ENCODE data around the gene UNC5B.

UNC5B gene

DNA sequence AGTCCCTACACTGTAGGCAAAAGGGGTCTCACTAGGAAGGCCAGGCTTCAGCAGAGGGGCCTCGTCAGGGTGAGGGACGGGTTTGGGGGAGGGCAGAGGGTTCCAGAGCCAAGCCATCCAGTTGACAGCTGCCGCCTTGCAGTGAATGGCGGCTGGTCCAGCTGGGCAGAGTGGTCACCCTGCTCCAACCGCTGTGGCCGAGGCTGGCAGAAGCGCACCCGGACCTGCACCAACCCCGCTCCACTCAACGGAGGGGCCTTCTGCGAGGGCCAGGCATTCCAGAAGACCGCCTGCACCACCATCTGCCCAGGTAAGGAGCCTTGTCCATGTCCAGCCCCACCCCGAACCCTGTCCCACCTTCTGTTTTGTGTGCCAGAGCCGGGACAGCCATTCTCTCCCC lies 75.1 kb downstream of the UNC5B start:
- no peaks in the 10 kb centered on the region for H3K4me1 ChIP-seq (ENCODE audit: control insufficient read depth, insufficient read depth, low read length, poor library complexity, severe bottlenecking)
- no peak overlapping the region for H3K4me3 ChIP-seq (ENCODE audit: insufficient read depth, low read depth, low read length, poor library complexity, severe bottlenecking)
- no peaks in the 10 kb centered on the region for H3K9me3 ChIP-seq (ENCODE audit: control insufficient read depth, low read length)
- DNase-seq = no peak
- H3K36me3 ChIP-seq (ENCODE audit: control insufficient read depth, insufficient read depth, low read length) = no peaks in the 10 kb centered on the region
- H3K27ac ChIP-seq (ENCODE audit: insufficient read depth, low read length, poor library complexity, severe bottlenecking) = no peak overlapping the region
- H3K27me3 ChIP-seq (replicated peaks; ENCODE audit: control insufficient read depth, insufficient read depth, low read length, poor library complexity, severe bottlenecking) = no peaks in the 10 kb centered on the region

DNA sequence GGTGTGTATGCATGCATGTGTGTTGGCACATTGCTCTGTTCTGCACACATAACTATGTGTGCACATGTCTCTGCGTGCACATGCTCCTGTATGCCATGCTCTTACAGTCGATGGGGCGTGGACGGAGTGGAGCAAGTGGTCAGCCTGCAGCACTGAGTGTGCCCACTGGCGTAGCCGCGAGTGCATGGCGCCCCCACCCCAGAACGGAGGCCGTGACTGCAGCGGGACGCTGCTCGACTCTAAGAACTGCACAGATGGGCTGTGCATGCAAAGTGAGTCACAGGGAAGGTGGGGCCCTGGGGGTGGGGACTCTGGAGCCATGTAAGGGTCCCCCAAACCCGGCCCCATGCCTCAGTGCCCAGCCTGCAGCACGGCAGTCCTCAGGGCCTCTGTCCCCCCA lies 76.1 kb downstream of the UNC5B start:
- DNase-seq = no peak
- H3K9me3 ChIP-seq (ENCODE audit: control insufficient read depth, low read length) = no peaks in the 10 kb centered on the region
- H3K36me3 ChIP-seq (ENCODE audit: control insufficient read depth, insufficient read depth, low read length) = no peaks in the 10 kb centered on the region
- H3K27me3 ChIP-seq (replicated peaks; ENCODE audit: control insufficient read depth, insufficient read depth, low read length, poor library complexity, severe bottlenecking) = no peaks in the 10 kb centered on the region
- no peaks in the 10 kb centered on the region for H3K4me1 ChIP-seq (ENCODE audit: control insufficient read depth, insufficient read depth, low read length, poor library complexity, severe bottlenecking)
- H3K27ac ChIP-seq (ENCODE audit: insufficient read depth, low read length, poor library complexity, severe bottlenecking) = no peak overlapping the region
- H3K4me3 ChIP-seq (ENCODE audit: insufficient read depth, low read depth, low read length, poor library complexity, severe bottlenecking) = no peak overlapping the region

DNA sequence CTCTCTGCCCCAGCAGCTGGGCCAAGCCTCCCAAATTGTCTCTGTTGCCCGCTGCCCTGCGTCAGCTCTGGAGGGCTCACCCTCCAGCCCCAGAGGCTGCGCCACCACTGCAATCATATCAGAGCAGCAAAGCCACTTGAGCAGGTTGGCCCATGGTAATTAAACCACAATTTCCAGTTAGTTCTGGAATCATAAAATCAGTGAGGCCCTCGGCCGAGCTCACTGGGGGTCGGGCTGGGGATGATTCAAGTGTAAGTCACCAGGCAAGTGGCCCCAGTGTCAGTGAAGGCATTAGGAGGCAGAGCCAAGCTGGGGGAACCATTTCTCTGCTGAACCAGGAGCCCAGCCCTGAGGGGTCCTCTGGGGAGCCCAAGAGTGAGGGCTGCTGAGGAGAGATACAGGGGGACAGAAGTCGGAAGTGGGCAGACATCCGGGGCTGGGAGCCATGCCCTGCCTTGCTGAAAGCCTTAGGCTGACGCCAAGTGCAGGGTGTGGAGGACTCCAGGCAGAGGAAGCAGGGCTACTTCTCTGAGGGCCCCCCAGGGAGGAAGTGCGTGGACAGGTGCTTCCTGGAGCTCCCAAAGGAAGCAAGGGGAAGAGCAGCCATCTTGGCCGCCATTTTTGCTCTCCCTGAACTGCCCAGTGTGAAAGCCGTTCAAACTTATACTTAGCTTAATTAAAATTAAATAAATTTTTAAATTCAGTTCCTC lies 77.2 kb downstream of the UNC5B start:
- no peaks in the 10 kb centered on the region for H3K4me1 ChIP-seq (ENCODE audit: control insufficient read depth, insufficient read depth, low read length, poor library complexity, severe bottlenecking)
- H3K27me3 ChIP-seq (replicated peaks; ENCODE audit: control insufficient read depth, insufficient read depth, low read length, poor library complexity, severe bottlenecking) = no peaks in the 10 kb centered on the region
- no peak overlapping the region for H3K4me3 ChIP-seq (ENCODE audit: insufficient read depth, low read depth, low read length, poor library complexity, severe bottlenecking)
- no peak overlapping the region for H3K27ac ChIP-seq (ENCODE audit: insufficient read depth, low read length, poor library complexity, severe bottlenecking)
- no peak for DNase-seq
- H3K36me3 ChIP-seq (ENCODE audit: control insufficient read depth, insufficient read depth, low read length) = no peaks in the 10 kb centered on the region
- no peaks in the 10 kb centered on the region for H3K9me3 ChIP-seq (ENCODE audit: control insufficient read depth, low read length)

DNA sequence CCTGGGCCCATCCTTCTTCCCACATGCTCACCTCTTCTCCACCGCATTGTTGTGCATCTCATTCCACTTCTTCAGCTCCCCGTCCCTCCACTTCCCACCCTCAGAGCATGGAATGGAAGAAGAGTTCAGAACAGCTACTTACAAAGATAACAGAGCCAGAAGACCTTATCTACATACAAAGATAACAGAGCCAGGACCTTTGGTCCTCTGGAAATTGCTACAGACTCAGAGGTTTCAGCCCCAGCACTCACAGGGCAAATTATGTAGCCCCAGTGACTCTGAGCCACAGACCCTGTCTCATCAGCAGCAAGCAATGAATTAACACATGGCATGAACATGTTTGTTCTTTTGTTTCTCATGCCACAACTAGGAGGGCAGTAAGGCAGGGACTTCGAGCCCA lies 78.0 kb downstream of the UNC5B start:
- H3K36me3 ChIP-seq (ENCODE audit: control insufficient read depth, insufficient read depth, low read length) = no peaks in the 10 kb centered on the region
- no peaks in the 10 kb centered on the region for H3K9me3 ChIP-seq (ENCODE audit: control insufficient read depth, low read length)
- H3K4me1 ChIP-seq (ENCODE audit: control insufficient read depth, insufficient read depth, low read length, poor library complexity, severe bottlenecking) = no peaks in the 10 kb centered on the region
- no peak overlapping the region for H3K4me3 ChIP-seq (ENCODE audit: insufficient read depth, low read depth, low read length, poor library complexity, severe bottlenecking)
- H3K27me3 ChIP-seq (replicated peaks; ENCODE audit: control insufficient read depth, insufficient read depth, low read length, poor library complexity, severe bottlenecking) = no peaks in the 10 kb centered on the region
- H3K27ac ChIP-seq (ENCODE audit: insufficient read depth, low read length, poor library complexity, severe bottlenecking) = no peak overlapping the region
- no peak for DNase-seq

DNA sequence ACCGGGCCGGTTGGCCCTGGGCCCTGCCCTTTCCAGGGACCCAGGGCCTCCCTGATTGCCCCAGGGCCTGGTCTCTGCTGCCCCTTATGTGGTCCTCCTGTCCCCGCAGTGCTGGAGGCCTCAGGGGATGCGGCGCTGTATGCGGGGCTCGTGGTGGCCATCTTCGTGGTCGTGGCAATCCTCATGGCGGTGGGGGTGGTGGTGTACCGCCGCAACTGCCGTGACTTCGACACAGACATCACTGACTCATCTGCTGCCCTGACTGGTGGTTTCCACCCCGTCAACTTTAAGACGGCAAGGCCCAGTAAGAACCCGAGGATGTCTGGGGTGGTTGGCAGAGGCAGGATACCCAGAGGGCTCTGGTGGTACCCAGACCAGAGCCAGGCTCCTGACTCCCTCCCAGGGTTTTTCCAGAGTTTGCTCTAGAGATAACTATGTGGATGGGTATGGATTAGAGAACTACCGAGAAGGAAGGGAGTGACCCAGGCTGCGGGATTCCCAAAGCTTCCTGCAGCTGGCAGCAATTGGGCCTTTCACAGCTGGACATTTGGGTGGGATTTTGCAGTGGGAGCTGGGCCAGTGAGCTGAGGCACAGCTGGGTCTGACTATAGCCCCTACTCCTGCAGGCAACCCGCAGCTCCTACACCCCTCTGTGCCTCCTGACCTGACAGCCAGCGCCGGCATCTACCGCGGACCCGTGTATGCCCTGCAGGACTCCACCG lies 78.6 kb downstream of the UNC5B start:
- H3K4me1 ChIP-seq (ENCODE audit: control insufficient read depth, insufficient read depth, low read length, poor library complexity, severe bottlenecking) = no peaks in the 10 kb centered on the region
- H3K27me3 ChIP-seq (replicated peaks; ENCODE audit: control insufficient read depth, insufficient read depth, low read length, poor library complexity, severe bottlenecking) = no peaks in the 10 kb centered on the region
- no peak overlapping the region for H3K27ac ChIP-seq (ENCODE audit: insufficient read depth, low read length, poor library complexity, severe bottlenecking)
- H3K9me3 ChIP-seq (ENCODE audit: control insufficient read depth, low read length) = no peaks in the 10 kb centered on the region
- no peak for DNase-seq
- no peak overlapping the region for H3K4me3 ChIP-seq (ENCODE audit: insufficient read depth, low read depth, low read length, poor library complexity, severe bottlenecking)
- H3K36me3 ChIP-seq (ENCODE audit: control insufficient read depth, insufficient read depth, low read length) = no peaks in the 10 kb centered on the region

DNA sequence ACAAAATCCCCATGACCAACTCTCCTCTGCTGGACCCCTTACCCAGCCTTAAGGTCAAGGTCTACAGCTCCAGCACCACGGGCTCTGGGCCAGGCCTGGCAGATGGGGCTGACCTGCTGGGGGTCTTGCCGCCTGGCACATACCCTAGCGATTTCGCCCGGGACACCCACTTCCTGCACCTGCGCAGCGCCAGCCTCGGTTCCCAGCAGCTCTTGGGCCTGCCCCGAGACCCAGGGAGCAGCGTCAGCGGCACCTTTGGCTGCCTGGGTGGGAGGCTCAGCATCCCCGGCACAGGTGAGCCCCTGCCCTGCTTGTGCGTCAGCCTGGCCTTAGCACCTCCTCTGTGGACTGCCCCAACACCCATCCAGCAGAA lies 79.1 kb downstream of the UNC5B start:
- Histone ChIP-seq H3K36me3 (ENCODE audit: control insufficient read depth, insufficient read depth, low read length) (no peaks in the 10 kb centered on the region), H3K9me3 (ENCODE audit: control insufficient read depth, low read length) (no peaks in the 10 kb centered on the region), H3K27me3 (replicated peaks; ENCODE audit: control insufficient read depth, insufficient read depth, low read length, poor library complexity, severe bottlenecking) (no peaks in the 10 kb centered on the region), H3K27ac (ENCODE audit: insufficient read depth, low read length, poor library complexity, severe bottlenecking) (no peak overlapping the region), H3K4me1 (ENCODE audit: control insufficient read depth, insufficient read depth, low read length, poor library complexity, severe bottlenecking) (no peaks in the 10 kb centered on the region), H3K4me3 (ENCODE audit: insufficient read depth, low read depth, low read length, poor library complexity, severe bottlenecking) (no peak overlapping the region)
- no peak for DNase-seq

DNA sequence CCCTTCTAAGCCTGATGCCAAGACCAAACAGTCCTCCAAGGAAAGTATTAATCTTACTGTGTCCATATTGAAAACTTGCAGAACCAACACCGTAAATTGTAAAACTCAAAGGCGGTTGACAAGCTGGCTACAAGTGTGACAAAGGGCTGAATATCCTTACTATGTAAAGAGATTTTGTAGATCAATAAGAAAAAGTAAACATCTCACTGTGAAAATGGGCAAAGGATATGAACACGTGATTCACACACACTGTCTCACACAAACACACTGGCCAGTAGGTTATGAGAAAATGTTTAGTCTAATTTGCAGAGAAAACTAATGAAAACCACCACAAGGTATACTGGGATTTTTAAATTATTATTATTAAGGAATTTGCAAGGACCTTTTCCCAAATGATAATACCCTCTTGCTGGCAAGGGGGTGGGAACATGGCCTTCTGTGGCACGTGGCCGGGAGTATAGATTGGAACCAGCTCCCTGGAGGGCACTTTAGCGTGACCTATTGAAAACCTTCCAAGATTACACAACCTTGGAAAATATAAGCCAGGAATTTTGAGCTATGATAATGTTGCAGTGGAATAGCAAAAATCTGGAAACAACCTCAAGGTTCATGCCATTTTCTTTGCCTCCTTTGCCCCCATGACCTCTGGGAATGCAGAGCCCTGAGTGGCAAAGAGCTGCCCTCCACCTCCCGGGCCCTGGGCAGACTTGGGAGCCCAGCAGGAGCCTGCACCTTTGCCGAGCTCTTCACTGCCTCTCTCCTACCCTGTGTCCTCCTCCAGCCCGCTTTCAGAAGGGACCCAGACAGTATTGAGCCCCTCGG lies 80.5 kb downstream of the UNC5B start:
- no peak for DNase-seq
- H3K4me3 ChIP-seq (ENCODE audit: insufficient read depth, low read depth, low read length, poor library complexity, severe bottlenecking) = no peak overlapping the region
- no peaks in the 10 kb centered on the region for H3K9me3 ChIP-seq (ENCODE audit: control insufficient read depth, low read length)
- H3K27me3 ChIP-seq (replicated peaks; ENCODE audit: control insufficient read depth, insufficient read depth, low read length, poor library complexity, severe bottlenecking) = no peaks in the 10 kb centered on the region
- H3K4me1 ChIP-seq (ENCODE audit: control insufficient read depth, insufficient read depth, low read length, poor library complexity, severe bottlenecking) = no peaks in the 10 kb centered on the region
- no peak overlapping the region for H3K27ac ChIP-seq (ENCODE audit: insufficient read depth, low read length, poor library complexity, severe bottlenecking)
- H3K36me3 ChIP-seq (ENCODE audit: control insufficient read depth, insufficient read depth, low read length) = no peaks in the 10 kb centered on the region

DNA sequence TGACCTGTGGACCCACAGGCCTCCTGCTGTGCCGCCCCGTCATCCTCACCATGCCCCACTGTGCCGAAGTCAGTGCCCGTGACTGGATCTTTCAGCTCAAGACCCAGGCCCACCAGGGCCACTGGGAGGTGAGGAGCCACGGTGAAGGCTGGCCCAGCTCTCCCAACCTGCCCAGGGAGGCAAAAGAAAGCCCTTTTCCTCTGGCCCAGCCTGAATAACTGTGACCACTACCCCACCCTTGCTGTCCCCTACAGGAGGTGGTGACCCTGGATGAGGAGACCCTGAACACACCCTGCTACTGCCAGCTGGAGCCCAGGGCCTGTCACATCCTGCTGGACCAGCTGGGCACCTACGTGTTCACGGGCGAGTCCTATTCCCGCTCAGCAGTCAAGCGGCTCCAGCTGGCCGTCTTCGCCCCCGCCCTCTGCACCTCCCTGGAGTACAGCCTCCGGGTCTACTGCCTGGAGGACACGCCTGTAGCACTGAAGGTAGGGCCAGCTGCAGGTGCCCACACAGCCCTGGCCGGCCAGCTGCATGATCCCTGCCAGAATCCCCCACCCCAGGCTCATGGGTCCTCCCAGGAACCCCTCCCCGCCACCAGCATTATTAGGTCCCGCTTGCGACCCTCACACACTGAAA lies 81.2 kb downstream of the UNC5B start:
- DNase-seq = no peak
- Histone ChIP-seq H3K27ac (ENCODE audit: insufficient read depth, low read length, poor library complexity, severe bottlenecking) (no peak overlapping the region), H3K4me1 (ENCODE audit: control insufficient read depth, insufficient read depth, low read length, poor library complexity, severe bottlenecking) (no peaks in the 10 kb centered on the region), H3K36me3 (ENCODE audit: control insufficient read depth, insufficient read depth, low read length) (no peaks in the 10 kb centered on the region), H3K4me3 (ENCODE audit: insufficient read depth, low read depth, low read length, poor library complexity, severe bottlenecking) (no peak overlapping the region), H3K9me3 (ENCODE audit: control insufficient read depth, low read length) (no peaks in the 10 kb centered on the region), H3K27me3 (replicated peaks; ENCODE audit: control insufficient read depth, insufficient read depth, low read length, poor library complexity, severe bottlenecking) (no peaks in the 10 kb centered on the region)

DNA sequence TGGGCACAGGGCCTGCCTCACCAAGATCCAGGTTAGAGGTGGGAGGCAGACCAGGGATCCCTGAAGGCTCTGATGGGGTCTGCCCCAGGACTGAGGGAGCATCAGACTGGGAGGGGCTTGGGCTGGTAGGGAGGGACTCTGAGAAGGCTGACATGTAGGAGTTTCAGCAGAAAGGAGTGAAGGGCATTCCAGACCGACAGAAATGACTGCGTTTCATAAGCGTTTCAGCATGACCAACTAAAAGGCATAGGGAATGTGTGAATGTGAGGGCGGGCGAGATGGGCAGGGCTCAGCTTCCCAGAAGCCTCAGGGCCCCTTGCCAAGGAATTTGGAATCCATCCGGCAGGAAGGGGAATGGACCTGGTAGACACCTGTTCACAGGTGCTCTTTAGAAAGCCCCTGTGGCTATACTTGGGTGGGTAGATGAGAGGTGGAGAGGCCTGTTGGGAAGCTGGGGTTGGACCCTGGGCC lies 81.8 kb downstream of the UNC5B start:
- no peaks in the 10 kb centered on the region for H3K4me1 ChIP-seq (ENCODE audit: control insufficient read depth, insufficient read depth, low read length, poor library complexity, severe bottlenecking)
- H3K4me3 ChIP-seq (ENCODE audit: insufficient read depth, low read depth, low read length, poor library complexity, severe bottlenecking) = no peak overlapping the region
- H3K36me3 ChIP-seq (ENCODE audit: control insufficient read depth, insufficient read depth, low read length) = no peaks in the 10 kb centered on the region
- no peak overlapping the region for H3K27ac ChIP-seq (ENCODE audit: insufficient read depth, low read length, poor library complexity, severe bottlenecking)
- DNase-seq = no peak
- H3K27me3 ChIP-seq (replicated peaks; ENCODE audit: control insufficient read depth, insufficient read depth, low read length, poor library complexity, severe bottlenecking) = no peaks in the 10 kb centered on the region
- no peaks in the 10 kb centered on the region for H3K9me3 ChIP-seq (ENCODE audit: control insufficient read depth, low read length)
